Mesendoderm (in vitro differentiated cells): ENCODE results near the gene SDK1.

Experiments used
- DNase-seq: peaks from one replicate; pipeline ENCODE4 v3.0.0; 2013
- H2AK5ac ChIP-seq: 2 replicates; pipeline ENCODE4 v1.6.1; 2013; ENCODE audit warnings: low read length, inconsistent platforms
- H2BK120ac ChIP-seq: 2 replicates; pipeline ENCODE4 v1.6.1; 2013; ENCODE audit warnings: low read depth, mild to moderate bottlenecking, low read length, moderate library complexity, mixed read lengths
- H2BK15ac ChIP-seq: replicated peaks from 2 replicates; pipeline ENCODE4 v1.6.1; 2013; ENCODE audit warnings: low read depth, mild to moderate bottlenecking, moderate library complexity
- H2BK5ac ChIP-seq: 2 replicates; pipeline ENCODE4 v1.6.1; 2013; ENCODE audit warnings: low read length, inconsistent platforms
- H3K18ac ChIP-seq: 2 replicates; pipeline ENCODE4 v1.6.1; 2013; ENCODE audit warnings: mild to moderate bottlenecking, low read length, mixed read lengths
- H3K23ac ChIP-seq: one replicate; pipeline ENCODE4 v1.6.1; 2013; ENCODE audit warnings: low read length
- H3K27ac ChIP-seq: 2 replicates; pipeline ENCODE4 v1.5.1; 2013; ENCODE audit warnings: low read depth, mild to moderate bottlenecking, inconsistent platforms, low read length, moderate library complexity
- H3K27me3 ChIP-seq: 2 replicates; pipeline ENCODE4 v1.6.1; 2013; ENCODE audit warnings: low read length, control low read depth, mild to moderate bottlenecking, inconsistent platforms; ENCODE audit not compliant: insufficient read depth, poor library complexity
- H3K36me3 ChIP-seq: 2 replicates; pipeline ENCODE4 v1.6.1; 2013; ENCODE audit warnings: low read length, inconsistent platforms; ENCODE audit not compliant: control insufficient read depth, insufficient read depth
- H3K4ac ChIP-seq: one replicate; pipeline ENCODE4 v1.6.1; 2013; ENCODE audit warnings: low read depth, mild to moderate bottlenecking, low read length, moderate library complexity
- H3K4me1 ChIP-seq: 2 replicates; pipeline ENCODE4 v1.6.1; 2013; ENCODE audit warnings: low read depth, low read length, inconsistent platforms; ENCODE audit not compliant: control insufficient read depth
- H3K4me2 ChIP-seq: 2 replicates; pipeline ENCODE4 v1.6.1; 2013; ENCODE audit warnings: low read length
- H3K4me3 ChIP-seq: 2 replicates; pipeline ENCODE4 v1.5.1; 2013; ENCODE audit warnings: mild to moderate bottlenecking, low read length
- H3K56ac ChIP-seq: one replicate; pipeline ENCODE4 v1.6.1; 2013; ENCODE audit warnings: low read length
- H3K79me1 ChIP-seq: 2 replicates; pipeline ENCODE4 v1.6.1; 2013; ENCODE audit warnings: low read length, inconsistent platforms
- H3K79me2 ChIP-seq: 2 replicates; pipeline ENCODE4 v1.6.1; 2013; ENCODE audit warnings: mild to moderate bottlenecking, low read length; ENCODE audit not compliant: control insufficient read depth, insufficient read depth
- H3K9ac ChIP-seq: 2 replicates; pipeline ENCODE4 v1.6.1; 2013; ENCODE audit warnings: low read length, inconsistent platforms
- H4K5ac ChIP-seq: one replicate; pipeline ENCODE4 v1.6.1; 2013; ENCODE audit warnings: low read length
- H4K8ac ChIP-seq: one replicate; pipeline ENCODE4 v1.6.1; 2013; ENCODE audit warnings: low read depth, mild to moderate bottlenecking, control low read depth, low read length, moderate library complexity
- WGBS: extraction: QIAGEN DNeasy Blood & Tissue Kit; methylation state at CpG from one replicate; pipeline ENCODE4 v1.1.7; 2013; ENCODE audit warnings: low lambda C conversion rate, missing lambda C conversion rate; ENCODE audit not compliant: insufficient coverage; ENCODE audit errors: extremely low coverage; 5-methylcytosine and 5-hydroxymethylcytosine counted together

SDK1 gene

GRCh38 chr7:3998060-3998459 is 697.0 kb downstream of the SDK1 start:
- Histone ChIP-seq H4K8ac (no peak overlapping the region), H2AK5ac (no peak overlapping the region), H3K27ac (no peak overlapping the region), H3K56ac (no peak overlapping the region), H3K36me3 (no peaks in the 10 kb centered on the region), H3K4me1 (no peaks in the 10 kb centered on the region), H3K79me1 (no peaks in the 10 kb centered on the region), H2BK15ac (no peak overlapping the region), H3K9ac (no peak overlapping the region), H3K23ac (no peak overlapping the region), H2BK5ac (no peak overlapping the region), H3K4me3 (no peak overlapping the region), H3K4me2 (no peak overlapping the region), H3K18ac (no peak overlapping the region), H3K79me2 (no peaks in the 10 kb centered on the region), H2BK120ac (no peak overlapping the region), H3K4ac (no peak overlapping the region), H4K5ac (no peak overlapping the region), H3K27me3 (no peaks in the 10 kb centered on the region)
- WGBS, result no CpG with 5 or more reads among the region's 11 CpGs
- DNase-seq, result no peak

DNA sequence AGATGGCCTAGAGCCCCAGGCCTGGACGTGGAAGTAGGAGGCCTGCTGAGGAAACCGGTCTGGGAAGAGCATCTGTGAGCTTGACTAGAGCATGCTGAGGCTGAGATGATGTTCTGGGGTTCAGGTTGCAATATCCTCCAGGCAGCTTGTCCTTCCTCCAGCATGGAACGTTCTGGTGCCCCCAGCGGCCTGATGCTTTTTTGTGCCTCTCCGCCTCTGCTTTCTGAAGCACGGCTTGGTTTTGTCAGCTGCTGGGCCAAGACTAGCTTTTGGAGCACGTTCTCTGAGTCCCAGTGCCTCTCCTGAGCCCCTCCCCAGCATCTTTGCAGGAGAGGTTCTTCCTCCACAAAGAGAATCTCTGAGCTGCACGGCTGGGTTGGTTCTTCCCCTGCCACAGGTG is 699.1 kb downstream of the SDK1 start:
- H3K4me3 ChIP-seq, result no peak overlapping the region
- H3K36me3 ChIP-seq, result no peaks in the 10 kb centered on the region
- no peaks in the 10 kb centered on the region for H3K79me2 ChIP-seq
- H4K8ac ChIP-seq, result no peak overlapping the region
- no peak for DNase-seq
- no peaks in the 10 kb centered on the region for H3K79me1 ChIP-seq
- no peak overlapping the region for H4K5ac ChIP-seq
- H2BK15ac ChIP-seq, result no peak overlapping the region
- H3K4me2 ChIP-seq, result no peak overlapping the region
- H3K18ac ChIP-seq, result no peak overlapping the region
- H3K9ac ChIP-seq, result no peak overlapping the region
- no peak overlapping the region for H2BK120ac ChIP-seq
- no peak overlapping the region for H3K4ac ChIP-seq
- no peaks in the 10 kb centered on the region for H3K27me3 ChIP-seq
- no peak overlapping the region for H3K56ac ChIP-seq
- H2BK5ac ChIP-seq, result no peak overlapping the region
- H3K23ac ChIP-seq, result no peak overlapping the region
- H3K27ac ChIP-seq, result no peak overlapping the region
- H3K4me1 ChIP-seq, result no peaks in the 10 kb centered on the region
- H2AK5ac ChIP-seq, result no peak overlapping the region
- WGBS, result no CpG with 5 or more reads among the region's 8 CpGs

DNA sequence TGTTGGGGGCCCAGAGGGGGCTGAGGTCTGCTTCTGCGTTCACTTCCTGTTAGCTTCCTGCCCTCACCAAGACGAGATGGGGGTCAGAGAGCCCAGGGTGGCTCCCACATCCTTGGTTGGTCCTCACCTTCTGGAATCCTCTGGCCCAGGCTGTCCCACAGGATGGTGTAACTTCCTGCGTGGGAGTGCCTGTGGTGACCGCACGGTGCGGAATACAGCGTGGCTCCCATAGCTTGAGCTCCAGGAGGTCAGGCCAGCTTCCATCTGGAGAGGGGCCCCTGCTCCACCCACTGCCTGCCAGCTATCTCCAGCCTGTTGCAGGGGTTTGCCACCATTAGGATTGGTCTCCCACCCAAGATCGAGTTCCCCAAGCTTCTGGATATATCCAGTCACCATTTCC is 699.9 kb downstream of the SDK1 start:
- no peak overlapping the region for H3K4me3 ChIP-seq
- no peak overlapping the region for H4K8ac ChIP-seq
- H3K9ac ChIP-seq, result no peak overlapping the region
- H2BK15ac ChIP-seq, result no peak overlapping the region
- no CpG with 5 or more reads among the region's 8 CpGs for WGBS
- no peak overlapping the region for H4K5ac ChIP-seq
- no peak overlapping the region for H3K27ac ChIP-seq
- H2BK120ac ChIP-seq, result no peak overlapping the region
- H3K36me3 ChIP-seq, result no peaks in the 10 kb centered on the region
- H3K4ac ChIP-seq, result no peak overlapping the region
- H3K23ac ChIP-seq, result no peak overlapping the region
- no peak overlapping the region for H3K4me2 ChIP-seq
- no peaks in the 10 kb centered on the region for H3K4me1 ChIP-seq
- H2BK5ac ChIP-seq, result no peak overlapping the region
- no peaks in the 10 kb centered on the region for H3K27me3 ChIP-seq
- H3K79me1 ChIP-seq, result no peaks in the 10 kb centered on the region
- no peak overlapping the region for H3K56ac ChIP-seq
- no peak overlapping the region for H2AK5ac ChIP-seq
- H3K18ac ChIP-seq, result no peak overlapping the region
- H3K79me2 ChIP-seq, result no peaks in the 10 kb centered on the region
- no peak for DNase-seq

DNA sequence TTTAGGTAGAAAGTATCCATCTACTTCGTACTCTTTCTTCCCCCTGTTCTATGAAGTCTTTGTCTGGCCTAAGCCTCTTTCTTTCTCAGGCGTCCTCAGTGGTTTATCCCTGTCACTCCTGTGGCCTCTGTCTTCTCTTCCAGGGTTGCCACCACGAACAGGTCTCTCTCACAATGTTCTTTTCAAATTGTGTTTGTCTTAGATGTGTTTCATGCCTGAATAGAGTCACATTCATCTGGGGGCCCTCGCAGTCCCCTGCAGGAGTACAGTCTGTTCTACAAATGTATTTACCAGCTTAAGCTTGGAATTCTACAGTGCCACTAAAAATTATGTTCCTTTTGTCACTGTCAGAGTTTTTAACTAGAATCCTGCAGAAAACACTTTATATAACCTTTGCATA is 700.7 kb downstream of the SDK1 start:
- Histone ChIP-seq H2AK5ac (no peak overlapping the region), H3K23ac (no peak overlapping the region), H3K79me1 (no peaks in the 10 kb centered on the region), H3K4me2 (no peak overlapping the region), H2BK5ac (no peak overlapping the region), H3K4me3 (no peak overlapping the region), H3K27me3 (no peaks in the 10 kb centered on the region), H4K8ac (no peak overlapping the region), H4K5ac (no peak overlapping the region), H3K4me1 (no peaks in the 10 kb centered on the region), H3K36me3 (no peaks in the 10 kb centered on the region), H3K79me2 (no peaks in the 10 kb centered on the region), H3K27ac (no peak overlapping the region), H3K56ac (no peak overlapping the region), H3K4ac (no peak overlapping the region), H2BK120ac (no peak overlapping the region), H3K9ac (no peak overlapping the region), H3K18ac (no peak overlapping the region), H2BK15ac (no peak overlapping the region)
- no peak for DNase-seq
- no CpG with 5 or more reads among the region's 4 CpGs for WGBS

DNA sequence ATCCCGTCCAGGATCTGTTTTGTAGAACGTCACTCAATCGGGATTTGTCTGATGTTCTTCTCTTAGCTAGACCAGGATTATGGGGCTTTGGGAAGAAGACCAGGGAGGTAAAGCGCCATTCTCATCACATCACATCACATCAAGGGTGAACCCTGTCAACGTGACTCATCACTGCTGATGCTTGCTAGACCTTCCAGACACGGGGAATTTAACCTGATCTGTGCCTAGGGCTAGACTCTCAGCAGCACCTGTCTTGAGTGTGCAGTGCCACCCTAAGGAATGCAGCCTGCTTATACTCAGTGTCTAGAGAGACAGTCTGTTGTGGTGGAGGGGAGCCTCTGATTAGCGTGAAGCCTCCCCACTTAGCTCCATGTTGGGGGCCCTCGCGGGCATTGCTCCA is 702.5 kb downstream of the SDK1 start:
- H3K79me1 ChIP-seq, result no peaks in the 10 kb centered on the region
- no peak overlapping the region for H3K23ac ChIP-seq
- H2BK5ac ChIP-seq, result no peak overlapping the region
- H2AK5ac ChIP-seq, result no peak overlapping the region
- no peak overlapping the region for H4K5ac ChIP-seq
- no peak overlapping the region for H3K9ac ChIP-seq
- H2BK15ac ChIP-seq, result no peak overlapping the region
- H2BK120ac ChIP-seq, result no peak overlapping the region
- H3K4me2 ChIP-seq, result no peak overlapping the region
- no peak overlapping the region for H3K18ac ChIP-seq
- H3K79me2 ChIP-seq, result no peaks in the 10 kb centered on the region
- no peak overlapping the region for H3K56ac ChIP-seq
- no peak overlapping the region for H3K4ac ChIP-seq
- H4K8ac ChIP-seq, result no peak overlapping the region
- no peaks in the 10 kb centered on the region for H3K36me3 ChIP-seq
- no peak for DNase-seq
- H3K27me3 ChIP-seq, result no peaks in the 10 kb centered on the region
- no CpG with 5 or more reads among the region's 9 CpGs for WGBS
- H3K27ac ChIP-seq, result no peak overlapping the region
- H3K4me1 ChIP-seq, result no peaks in the 10 kb centered on the region
- no peak overlapping the region for H3K4me3 ChIP-seq

DNA sequence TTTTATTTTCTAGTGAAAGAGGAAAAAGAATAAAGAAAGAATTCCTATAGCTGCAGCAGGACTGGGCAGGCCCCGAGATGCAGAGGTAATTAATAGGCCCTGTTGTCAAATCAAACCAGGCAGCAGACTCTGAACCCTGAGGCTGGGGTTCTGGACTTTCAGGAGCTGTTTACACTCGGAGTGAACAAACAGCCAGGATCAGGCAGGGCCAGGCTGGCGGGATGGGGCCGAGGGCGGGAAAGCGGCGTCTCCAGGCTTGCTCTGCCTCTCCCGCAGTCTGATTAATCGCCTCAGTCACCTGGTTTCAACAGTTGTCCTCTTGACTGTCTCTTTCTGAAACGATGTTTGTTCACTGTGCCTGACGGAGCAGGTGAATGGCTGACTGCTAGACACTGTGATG is 705.6 kb downstream of the SDK1 start:
- WGBS, result no CpG with 5 or more reads among the region's 11 CpGs
- Histone ChIP-seq H3K4me3 (no peak overlapping the region), H3K18ac (no peak overlapping the region), H3K27ac (no peak overlapping the region), H2BK15ac (no peak overlapping the region), H3K4ac (no peak overlapping the region), H4K5ac (no peak overlapping the region), H3K36me3 (no peaks in the 10 kb centered on the region), H3K79me1 (no peaks in the 10 kb centered on the region), H3K23ac (no peak overlapping the region), H2AK5ac (no peak overlapping the region), H3K4me1 (no peaks in the 10 kb centered on the region), H2BK5ac (no peak overlapping the region), H3K9ac (no peak overlapping the region), H3K27me3 (no peaks in the 10 kb centered on the region), H3K4me2 (no peak overlapping the region), H3K79me2 (no peaks in the 10 kb centered on the region), H4K8ac (no peak overlapping the region), H2BK120ac (no peak overlapping the region), H3K56ac (no peak overlapping the region)
- no peak for DNase-seq
